H1 (cell line): ENCODE data around the gene FGF12. TPM values are rescaled to one million over a fixed set of nuclear protein-coding genes. Genes with fewer than 3 reads are reported as not detected.

Experiments used
- CTCF ChIA-PET: fragments of 300-600 bp; sonication (Branson Sonifier 250); formaldehyde crosslinking; loops from one replicate; lab custom pipeline; 2021; ENCODE audit not compliant: partially characterized antibody; lab: Charles Lee
- POLR2A ChIA-PET: fragments of 300-600 bp; sonication (Branson Sonifier 250); formaldehyde crosslinking; loops from one replicate; lab custom pipeline; 2021; ENCODE audit warnings: inconsistent platforms; ENCODE audit not compliant: partially characterized antibody; lab: Charles Lee
- DNase-seq, 2 experiments: peaks; one replicate each; pipeline versions ENCODE4 v3.0.0 to v3.0.0-alpha.2; 2010 to 2022; ENCODE audit warnings: low spot score in 2 of 2, low read depth in 1 of 2, mixed read lengths in 1 of 2
- FAIRE-seq: peaks from 2 replicates; lab custom pipeline; 2011; peaks lifted over from hg19 to GRCh38; lab: Jason Lieb, UNC
- H2AFZ ChIP-seq: 2 replicates; pipeline ENCODE4 v1.8.1; 2012; ENCODE audit warnings: low read length, inconsistent platforms
- H2AK5ac ChIP-seq: 2 replicates; pipeline ENCODE4 v1.6.1; 2013; ENCODE audit warnings: low read depth, low read length
- H2BK120ac ChIP-seq: replicated peaks from 2 replicates; pipeline ENCODE3; 2013; ENCODE audit warnings: low read depth, low read length, inconsistent platforms
- H2BK12ac ChIP-seq: 2 replicates; pipeline ENCODE4 v1.6.1; 2013; ENCODE audit warnings: low read depth, low read length
- H2BK15ac ChIP-seq: 2 replicates; pipeline ENCODE4 v1.6.1; 2013; ENCODE audit warnings: low read length
- H2BK20ac ChIP-seq: 2 replicates; pipeline ENCODE4 v1.6.1; 2013; ENCODE audit warnings: low read length
- H2BK5ac ChIP-seq: 2 replicates; pipeline ENCODE4 v1.6.1; 2013; ENCODE audit warnings: low read depth, low read length
- H3K14ac ChIP-seq: 2 replicates; pipeline ENCODE4 v1.6.1; 2013; ENCODE audit warnings: inconsistent platforms; ENCODE audit not compliant: insufficient read length
- H3K18ac ChIP-seq: 2 replicates; pipeline ENCODE4 v1.6.1; 2013; ENCODE audit warnings: low read length; ENCODE audit errors: extremely low read depth
- H3K23ac ChIP-seq: 2 replicates; pipeline ENCODE4 v1.6.1; 2013; ENCODE audit warnings: inconsistent platforms; ENCODE audit not compliant: insufficient read length
- H3K23me2 ChIP-seq: 2 replicates; pipeline ENCODE4 v1.6.1; 2013; ENCODE audit warnings: low read depth, low read length
- H3K27ac ChIP-seq: 2 replicates; pipeline ENCODE4 v1.6.1; 2011; ENCODE audit warnings: low read depth, low read length, inconsistent platforms
- H3K27me3 ChIP-seq, 4 experiments: replicated peaks in 1 of 4; 1 replicate in 1 of 4; 2 replicates in 3 of 4; pipeline versions ENCODE4 v1.6.1 to v1.8.1; 2011 to 2013; ENCODE audit warnings: low read length in 3 of 4, mild to moderate bottlenecking in 3 of 4, inconsistent platforms in 2 of 4, mixed read lengths in 2 of 4, moderate library complexity in 1 of 4; ENCODE audit not compliant: control insufficient read depth in 3 of 4, insufficient read depth in 3 of 4; ENCODE audit errors: extremely low read depth in 1 of 4
- H3K36me3 ChIP-seq, 4 experiments: 2 replicates each; pipeline versions ENCODE4 v1.6.1 to v1.8.1; 2011 to 2013; ENCODE audit warnings: mild to moderate bottlenecking in 4 of 4, low read length in 3 of 4, moderate library complexity in 2 of 4, control low read depth in 1 of 4, inconsistent platforms in 1 of 4; ENCODE audit not compliant: insufficient read depth in 4 of 4, control insufficient read depth in 2 of 4
- H3K4ac ChIP-seq: replicated peaks from 2 replicates; pipeline ENCODE3; 2013; ENCODE audit warnings: low read length, low read depth, mixed read lengths, inconsistent platforms; ENCODE audit not compliant: insufficient read length
- H3K4me1 ChIP-seq, 4 experiments: replicated peaks in 1 of 4; 1 replicate in 1 of 4; 2 replicates in 3 of 4; pipeline versions ENCODE4 v1.6.1 to v1.8.1; 2011 to 2013; ENCODE audit warnings: low read length in 3 of 4, inconsistent platforms in 2 of 4, mixed read lengths in 1 of 4; ENCODE audit not compliant: insufficient read depth in 4 of 4, control insufficient read depth in 3 of 4
- H3K4me2 ChIP-seq, 2 experiments: 2 replicates each; pipeline versions ENCODE4 v1.6.1 to v1.8.1; 2011 to 2013; ENCODE audit warnings: low read depth in 2 of 2, low read length in 2 of 2, control low read depth in 1 of 2, inconsistent platforms in 1 of 2, mild to moderate bottlenecking in 1 of 2; ENCODE audit not compliant: insufficient read depth in 1 of 2
- H3K4me3 ChIP-seq, 4 experiments: fragments of 200-600, 300-600 bp in 1 of 4; sonication (generic), shearing (Covaris generic), sonication (Bioruptor Twin) in 1 of 4; 2 replicates each; pipeline versions ENCODE4 v1.5.1 to v1.8.1; 2011 to 2016; ENCODE audit warnings: low read length in 4 of 4, low read depth in 3 of 4, control low read depth in 2 of 4, inconsistent platforms in 2 of 4, mild to moderate bottlenecking in 2 of 4, mixed read lengths in 1 of 4, moderate library complexity in 1 of 4; ENCODE audit not compliant: insufficient read depth in 2 of 4; ENCODE audit errors: extremely low read depth in 1 of 4
- H3K56ac ChIP-seq: replicated peaks from 2 replicates; pipeline ENCODE3; 2013; ENCODE audit warnings: low read depth, mild to moderate bottlenecking, mixed read lengths, low read length, inconsistent platforms; ENCODE audit not compliant: insufficient read length
- H3K79me1 ChIP-seq: 2 replicates; pipeline ENCODE4 v1.6.1; 2013; ENCODE audit warnings: low read depth, low read length, control low read depth
- H3K79me2 ChIP-seq, 2 experiments: 2 replicates each; pipeline versions ENCODE4 v1.6.1 to v1.8.1; 2012 to 2013; ENCODE audit warnings: low read length in 2 of 2, mild to moderate bottlenecking in 2 of 2, inconsistent platforms in 1 of 2; ENCODE audit not compliant: insufficient read depth in 2 of 2, control insufficient read depth in 1 of 2
- H3K9ac ChIP-seq, 4 experiments: replicated peaks in 1 of 4; 1 replicate in 1 of 4; 2 replicates in 3 of 4; pipeline versions ENCODE4 v1.6.1 to v1.8.1; 2011 to 2013; ENCODE audit warnings: low read depth in 3 of 4, low read length in 3 of 4, control low read depth in 2 of 4, mild to moderate bottlenecking in 2 of 4, moderate library complexity in 2 of 4, inconsistent platforms in 1 of 4; ENCODE audit errors: extremely low read depth in 1 of 4
- H3K9me3 ChIP-seq, 2 experiments: 2 replicates each; pipeline versions ENCODE4 v1.6.1 to v1.8.1; 2012 to 2013; ENCODE audit warnings: mild to moderate bottlenecking in 2 of 2, moderate library complexity in 2 of 2, control low read depth in 1 of 2, inconsistent platforms in 1 of 2, low read depth in 1 of 2, low read length in 1 of 2, mixed read lengths in 1 of 2; ENCODE audit not compliant: insufficient read depth in 2 of 2
- H4K20me1 ChIP-seq, 2 experiments: replicated peaks in 1 of 2; 2 replicates each; pipeline versions ENCODE3 to v1.8.1; 2011 to 2013; ENCODE audit warnings: inconsistent platforms in 2 of 2, low read length in 2 of 2, mild to moderate bottlenecking in 1 of 2; ENCODE audit not compliant: insufficient read depth in 2 of 2, control insufficient read depth in 1 of 2
- H4K5ac ChIP-seq: 2 replicates; pipeline ENCODE4 v1.6.1; 2013; ENCODE audit warnings: low read length, low read depth, mixed read lengths, inconsistent platforms; ENCODE audit not compliant: insufficient read length
- H4K8ac ChIP-seq: 2 replicates; pipeline ENCODE4 v1.8.0; 2013; ENCODE audit warnings: mild to moderate bottlenecking, moderate library complexity, low read length, inconsistent platforms; ENCODE audit not compliant: insufficient read depth; ENCODE audit errors: extremely low read depth
- H4K91ac ChIP-seq: replicated peaks from 2 replicates; pipeline ENCODE3; 2013; ENCODE audit warnings: low read length, mixed read lengths, inconsistent platforms; ENCODE audit not compliant: insufficient read length
- BACH1 ChIP-seq: IDR thresholded peaks from 2 replicates; pipeline ENCODE4 v1.6.1; 2012; ENCODE audit warnings: low read length, improper control_type of control experiment
- CBX8 ChIP-seq: fragments of 300-800, 300-1000 bp; sonication (generic); IDR thresholded peaks from 2 replicates; pipeline ENCODE4 v1.7.1; 2016; ENCODE audit warnings: low read depth, low read length, borderline replicate concordance
- CEBPB ChIP-seq: IDR thresholded peaks from 2 replicates; pipeline ENCODE4 v1.6.1; 2012; ENCODE audit warnings: low read depth, low read length
- EGR1 ChIP-seq: IDR thresholded peaks from 2 replicates; pipeline ENCODE4 v1.6.1; 2011; ENCODE audit warnings: low read depth, low read length, borderline replicate concordance
- FOSL1 ChIP-seq: IDR thresholded peaks from 2 replicates; pipeline ENCODE4 v1.6.1; 2011; ENCODE audit warnings: mild to moderate bottlenecking, low read depth, low read length, moderate library complexity; ENCODE audit not compliant: insufficient read depth
- GTF2F1 ChIP-seq: IDR thresholded peaks from 2 replicates; pipeline ENCODE4 v1.6.1; 2012; ENCODE audit warnings: low read depth, low read length, improper control_type of control experiment, borderline replicate concordance
- JUN ChIP-seq: IDR thresholded peaks from 2 replicates; pipeline ENCODE4 v1.6.1; 2011; ENCODE audit warnings: low read depth, mild to moderate bottlenecking, improper control_type of control experiment, low read length
- NANOG ChIP-seq: IDR thresholded peaks from 2 replicates; pipeline ENCODE4 v1.6.1; 2011; ENCODE audit warnings: low read length, low read depth, mild to moderate bottlenecking, inconsistent platforms; ENCODE audit not compliant: insufficient read depth, poor library complexity, severe bottlenecking
- POLR2AphosphoS5 ChIP-seq: IDR thresholded peaks from 2 replicates; pipeline ENCODE4 v1.6.1; 2011; ENCODE audit warnings: low read depth, low read length
- RNF2 ChIP-seq: fragments of 200-900, 300-1000 bp; sonication (generic); IDR thresholded peaks from 2 replicates; pipeline ENCODE4 v1.7.1; 2016; ENCODE audit warnings: borderline replicate concordance, low read depth, mild to moderate bottlenecking, antibody characterized with exemption, low read length; ENCODE audit not compliant: poor library complexity, severe bottlenecking; ENCODE audit errors: missing control alignments
- SIRT6 ChIP-seq: IDR thresholded peaks from one replicate; pipeline ENCODE4 v1.7.1; 2012; ENCODE audit warnings: low read length, inconsistent platforms
- SP1 ChIP-seq: IDR thresholded peaks from 2 replicates; pipeline ENCODE4 v1.6.1; 2011; ENCODE audit warnings: low read depth, low read length
- WGBS, 2 experiments: shearing (Covaris generic) in 1 of 2; methylation state at CpG; one replicate each; pipeline versions ENCODE4 v1.1.6 to v1.1.7; 2013 to 2015; ENCODE audit warnings: low lambda C conversion rate in 2 of 2, mixed read lengths in 2 of 2, inconsistent platforms in 1 of 2, low coverage in 1 of 2, missing lambda C conversion rate in 1 of 2; ENCODE audit not compliant: insufficient replicate concordance in 2 of 2, insufficient coverage in 1 of 2, insufficient read length in 1 of 2; ENCODE audit errors: extremely low coverage in 1 of 2, missing lambda C conversion rate in 1 of 2; 5-methylcytosine and 5-hydroxymethylcytosine counted together
- polyA plus RNA-seq, 7 experiments: library from polyadenylated mRNA; depleted of rRNA in 3 of 7; stranded (reverse) in 5 of 7; unstranded in 2 of 7; fragments of >200 nt in 5 of 7; fragments of 200-250 nt in 2 of 7; gene quantifications; 1 replicate in 5 of 7; 2 replicates in 1 of 7; 4 replicates in 1 of 7; pipeline versions ENCODE4 v1.2.1 to v1.2.3, GENCODE V29; 2011 to 2013; ENCODE audit warnings: missing spikeins in 2 of 7, mixed read lengths in 2 of 7
- total RNA-seq: library from RNA; stranded (reverse); fragmentation: NEBNext Ultra II Directional; extraction: Animal tissue kit (Norgen Biotek cat#: 25700); gene quantifications from 2 replicates; pipeline ENCODE4 v1.2.1, GENCODE V29; 2021
- TF ChIP-seq, protein P1 (sequence below), 3 experiments: IDR thresholded peaks; 1 replicate in 2 of 3; 2 replicates in 1 of 3; pipeline versions ENCODE4 v1.5.1 to v1.6.1; 2011; ENCODE audit warnings: low read length in 3 of 3, mild to moderate bottlenecking in 3 of 3, inconsistent platforms in 2 of 3, low read depth in 1 of 3, moderate library complexity in 1 of 3; ENCODE audit not compliant: insufficient read depth in 1 of 3; ENCODE audit errors: control extremely low read depth in 1 of 3

FGF12 gene
- total and polyA plus RNA-seq, 2 of the 8 experiments (the other 6 are each of a cell fraction or from before 2014, with no cell fraction given) = 4.1 to 16.6 TPM

DNA sequence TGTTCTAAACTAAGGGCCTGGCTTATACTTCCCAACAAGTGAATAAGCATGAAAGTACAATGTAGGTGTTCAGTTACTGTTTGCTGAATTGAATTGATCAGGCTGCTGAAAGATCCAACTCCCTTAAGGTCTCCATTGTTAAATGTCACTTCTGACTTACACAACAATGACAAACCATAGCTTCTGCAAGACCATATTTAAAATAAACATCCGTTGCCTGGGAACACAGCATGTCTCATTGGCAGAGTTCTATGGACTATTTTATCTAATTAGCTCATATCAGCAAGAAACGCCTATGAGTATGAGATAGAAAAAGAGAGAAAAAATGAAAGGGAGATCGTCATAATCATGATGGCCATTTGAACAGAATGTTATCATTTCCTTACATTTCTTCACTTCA, 605.4 kb downstream of the FGF12 start:
- Histone ChIP-seq H3K27ac (no peak overlapping the region), H3K9me3 (no peaks in the 10 kb centered on the region), H4K8ac (no peak overlapping the region), H4K5ac (no peak overlapping the region), H3K4me2 (no peak overlapping the region), H3K14ac (no peak overlapping the region), H2BK120ac (no peak overlapping the region), H2BK15ac (no peak overlapping the region), H3K4me1 (no peaks in the 10 kb centered on the region), H3K23ac (no peak overlapping the region), H3K27me3 (no peaks in the 10 kb centered on the region), H3K4me3 (no peak overlapping the region), H3K23me2 (no peaks in the 10 kb centered on the region), H2AK5ac (no peak overlapping the region), H4K91ac (no peak overlapping the region), H2BK20ac (no peak overlapping the region), H3K36me3 (no peaks in the 10 kb centered on the region), H2BK5ac (no peak overlapping the region), H3K18ac (no peak overlapping the region), H2BK12ac (no peak overlapping the region), H3K56ac (no peak overlapping the region), H4K20me1 (no peaks in the 10 kb centered on the region), H3K9ac (no peak overlapping the region), H3K4ac (no peak overlapping the region), H3K79me2 (no peaks in the 10 kb centered on the region), H3K79me1 (no peaks in the 10 kb centered on the region), H2AFZ (no peak overlapping the region)
- DNase-seq (no peak), FAIRE-seq (no peak)
- ChIA-PET POLR2A (no interaction called here), CTCF (interaction anchor here (1.2 kb wide), 1 partner anchor 322 kb away, joined by 3 read pairs; no protein-coding TSS in a partner anchor)
- WGBS, 2 experiments = 86% methylated on average over 3 of the region's 3 CpGs; no CpG with 5 or more reads in 1 of the 2 experiments
- TF ChIP-seq RNF2 (no peak), FOSL1 (no peak), EGR1 (no peak), CBX8 (no peak), GTF2F1 (no peak), SIRT6 (no peak), POLR2AphosphoS5 (no peak), JUN (no peak), CEBPB (no peak), NANOG (no peak), BACH1 (no peak), SP1 (no peak)
- TF ChIP-seq, protein P1, sequence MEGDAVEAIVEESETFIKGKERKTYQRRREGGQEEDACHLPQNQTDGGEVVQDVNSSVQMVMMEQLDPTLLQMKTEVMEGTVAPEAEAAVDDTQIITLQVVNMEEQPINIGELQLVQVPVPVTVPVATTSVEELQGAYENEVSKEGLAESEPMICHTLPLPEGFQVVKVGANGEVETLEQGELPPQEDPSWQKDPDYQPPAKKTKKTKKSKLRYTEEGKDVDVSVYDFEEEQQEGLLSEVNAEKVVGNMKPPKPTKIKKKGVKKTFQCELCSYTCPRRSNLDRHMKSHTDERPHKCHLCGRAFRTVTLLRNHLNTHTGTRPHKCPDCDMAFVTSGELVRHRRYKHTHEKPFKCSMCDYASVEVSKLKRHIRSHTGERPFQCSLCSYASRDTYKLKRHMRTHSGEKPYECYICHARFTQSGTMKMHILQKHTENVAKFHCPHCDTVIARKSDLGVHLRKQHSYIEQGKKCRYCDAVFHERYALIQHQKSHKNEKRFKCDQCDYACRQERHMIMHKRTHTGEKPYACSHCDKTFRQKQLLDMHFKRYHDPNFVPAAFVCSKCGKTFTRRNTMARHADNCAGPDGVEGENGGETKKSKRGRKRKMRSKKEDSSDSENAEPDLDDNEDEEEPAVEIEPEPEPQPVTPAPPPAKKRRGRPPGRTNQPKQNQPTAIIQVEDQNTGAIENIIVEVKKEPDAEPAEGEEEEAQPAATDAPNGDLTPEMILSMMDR (IDR thresholded peaks at IDR 0.05; ENCODE audit: control extremely low read depth in 1 of 3, insufficient read depth in 1 of 3, low read depth in 1 of 3, low read length in 3 of 3) = no peak
